HepG2 (cell line): ENCODE measurements around the gene MYOM1. TPM values are rescaled to one million over a fixed set of nuclear protein-coding genes. Genes with fewer than 3 reads are reported as not detected.

Experiments
- CCDC6 ChIP-seq: sonication (generic); formaldehyde crosslinking; IDR thresholded peaks from 2 replicates; pipeline ENCODE4 v1.8.1; 2022; ENCODE audit warnings: mild to moderate bottlenecking, missing genetic modification reagents, moderate library complexity
- DPF2 ChIP-seq: sonication (generic); formaldehyde crosslinking; IDR thresholded peaks from 2 replicates; pipeline ENCODE4 v1.4.0; 2020; ENCODE audit warnings: mild to moderate bottlenecking, low read depth, missing genetic modification reagents, borderline replicate concordance
- FIP1L1 ChIP-seq: fragments of 200-400 bp; formaldehyde crosslinking; IDR thresholded peaks from 2 replicates; pipeline ENCODE4 v1.6.1; 2018; ENCODE audit warnings: low read depth, mild to moderate bottlenecking, low read length, moderate library complexity, borderline replicate concordance; ENCODE audit not compliant: insufficient read depth
- IKZF4 ChIP-seq: sonication (generic); formaldehyde crosslinking; IDR thresholded peaks from 2 replicates; pipeline ENCODE4 v1.5.1; 2020; ENCODE audit warnings: borderline replicate concordance, mild to moderate bottlenecking, low read depth, missing genetic modification reagents; ENCODE audit errors: not compliant biosample characterization
- IRF2 ChIP-seq: IDR thresholded peaks from 2 replicates; pipeline ENCODE4 v1.6.1; 2018; ENCODE audit warnings: missing genetic modification reagents, missing compliant biosample characterization
- MTA1 ChIP-seq: sonication (generic); formaldehyde crosslinking; IDR thresholded peaks from 2 replicates; pipeline ENCODE4 v1.4.0; 2020; ENCODE audit warnings: missing genetic modification reagents, mild to moderate bottlenecking, borderline replicate concordance
- POLR2AphosphoS2 ChIP-seq: IDR thresholded peaks from 2 replicates; pipeline ENCODE4 v1.6.1; 2011; ENCODE audit warnings: low read depth, low read length, improper control_type of control experiment
- RFXANK ChIP-seq: IDR thresholded peaks from 2 replicates; pipeline ENCODE4 v1.6.1; 2016
- TBX3 ChIP-seq: fragments of 450-650 bp; IDR thresholded peaks from 2 replicates; pipeline ENCODE4 v1.6.1; 2017; ENCODE audit warnings: antibody characterized with exemption, mild to moderate bottlenecking, inconsistent platforms, borderline replicate concordance
- TP53 ChIP-seq: sonication (generic); formaldehyde crosslinking; conservative IDR thresholded peaks from 2 replicates; pipeline ENCODE4 v1.4.0; 2020; ENCODE audit warnings: missing genetic modification reagents
- ZNF331 ChIP-seq: sonication (generic); formaldehyde crosslinking; IDR thresholded peaks from 2 replicates; pipeline ENCODE4 v1.4.0; 2020; ENCODE audit warnings: missing genetic modification reagents
- ZNF33A ChIP-seq: sonication (generic); formaldehyde crosslinking; IDR thresholded peaks from 2 replicates; pipeline ENCODE4 v1.5.1; 2020; ENCODE audit warnings: missing genetic modification reagents, mild to moderate bottlenecking, moderate library complexity, borderline replicate concordance
- ZNF431 ChIP-seq: sonication (generic); formaldehyde crosslinking; IDR thresholded peaks from 2 replicates; pipeline ENCODE4 v1.9.0; 2022; ENCODE audit warnings: missing genetic modification reagents, low read depth, mild to moderate bottlenecking, borderline replicate concordance
- ZNF446 ChIP-seq: sonication (generic); formaldehyde crosslinking; IDR thresholded peaks from 2 replicates; pipeline ENCODE4 v1.5.0; 2020; ENCODE audit warnings: mild to moderate bottlenecking, missing genetic modification reagents
- ZNF816 ChIP-seq: sonication (generic); formaldehyde crosslinking; IDR thresholded peaks from 2 replicates; pipeline ENCODE4 v1.8.0; 2022; ENCODE audit warnings: missing genetic modification reagents, mild to moderate bottlenecking, borderline replicate concordance
- ZSCAN21 ChIP-seq: sonication (generic); formaldehyde crosslinking; IDR thresholded peaks from 2 replicates; pipeline ENCODE4 v1.8.0; 2022; ENCODE audit warnings: mild to moderate bottlenecking, missing genetic modification reagents, moderate library complexity, borderline replicate concordance
- ZSCAN29 ChIP-seq: sonication (generic); formaldehyde crosslinking; conservative IDR thresholded peaks from 2 replicates; pipeline ENCODE4 v1.4.0; 2020; ENCODE audit warnings: mild to moderate bottlenecking, missing genetic modification reagents
- polyA plus RNA-seq, 8 experiments: library from polyadenylated mRNA; depleted of rRNA in 3 of 8; stranded (reverse) in 7 of 8; unstranded in 1 of 8; fragments of >200 nt; fragmentation: Illumina TruSeq in 4 of 8; extraction: Trizol in 4 of 8; gene quantifications; 2 replicates each; pipeline versions ENCODE4 v1.2.1 to v1.2.3, GENCODE V29; 2011 to 2016; ENCODE audit warnings: low read depth in 4 of 8, missing spikeins in 1 of 8, mixed read lengths in 1 of 8; ENCODE audit not compliant: insufficient read depth in 1 of 8
- total RNA-seq, 5 experiments: library from RNA; depleted of rRNA; stranded (reverse); fragments of >200 nt; fragmentation: Illumina TruSeq; extraction: Trizol; gene quantifications; 2 replicates each; pipeline ENCODE4 v1.2.3, GENCODE V29; 2016; ENCODE audit warnings: low read depth in 1 of 5
- TF ChIP-seq, protein P1 (sequence below): sonication (generic); formaldehyde crosslinking; IDR thresholded peaks from 2 replicates; pipeline ENCODE4 v1.9.0; 2021; ENCODE audit warnings: missing genetic modification reagents, borderline replicate concordance
- TF ChIP-seq, protein P2 (sequence below): IDR thresholded peaks from 2 replicates; pipeline ENCODE4 v1.6.1; 2012; ENCODE audit warnings: inconsistent platforms
- TF ChIP-seq, protein P3 (sequence below): sonication (generic); formaldehyde crosslinking; IDR thresholded peaks from 2 replicates; pipeline ENCODE4 v1.5.1; 2020; ENCODE audit warnings: mild to moderate bottlenecking, missing genetic modification reagents, moderate library complexity
- TF ChIP-seq, protein P4 (sequence below): IDR thresholded peaks from 2 replicates; pipeline ENCODE4 v1.6.1; 2016; ENCODE audit warnings: mild to moderate bottlenecking, missing biosample characterization, missing genetic modification reagents
- TF ChIP-seq, protein P5 (sequence below): sonication (generic); formaldehyde crosslinking; conservative IDR thresholded peaks from 2 replicates; pipeline ENCODE4 v1.4.0; 2020; ENCODE audit warnings: missing genetic modification reagents

MYOM1 gene
- total and polyA plus RNA-seq, 2 of the 13 experiments (the other 11 are each of a cell fraction or from before 2014, with no cell fraction given) = 0.46 to 0.98 TPM

DNA sequence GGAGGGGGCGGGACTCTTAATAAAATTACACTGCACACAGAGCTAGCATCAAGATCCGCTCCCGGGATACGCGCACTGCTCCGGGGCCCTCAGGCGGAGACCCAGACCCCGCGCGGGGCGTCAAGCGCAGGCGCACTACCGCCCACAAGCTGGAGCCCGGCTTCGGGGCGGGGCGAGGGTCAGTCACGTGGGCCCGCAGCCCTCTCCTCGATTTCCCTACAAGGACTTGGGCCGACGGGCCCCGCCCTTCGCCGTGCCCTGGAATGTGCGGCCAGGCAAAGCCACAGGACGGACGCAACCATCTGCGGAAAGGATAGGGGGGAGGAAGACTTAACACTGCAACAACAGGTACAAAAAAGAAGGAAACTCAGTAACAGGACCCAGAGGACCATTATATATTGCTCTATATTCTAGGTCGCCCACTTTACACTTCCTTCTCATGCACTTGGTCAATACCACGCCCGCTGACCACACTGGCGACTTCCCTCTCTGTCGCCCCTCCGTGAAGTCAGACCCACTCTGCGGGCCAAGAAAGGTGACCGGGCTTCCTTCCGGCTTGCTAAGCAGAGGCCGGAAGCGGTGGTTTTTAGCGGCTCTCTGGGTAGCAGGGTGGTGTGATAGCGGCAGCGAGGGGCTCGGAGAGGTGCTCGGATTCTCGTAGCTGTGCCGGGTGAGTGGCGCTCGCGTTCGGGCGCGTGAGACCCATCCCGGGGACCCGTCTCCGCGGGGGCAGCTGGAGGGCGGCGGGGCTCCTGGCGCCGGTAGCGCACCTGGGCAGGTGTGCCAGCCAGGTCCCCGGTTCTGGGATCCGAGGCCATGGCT is 27.7 kb upstream of the MYOM1 start, which contains the start of gene MYL12A (continued):
- TF ChIP-seq ZSCAN29 (no peak), POLR2AphosphoS2 (peak; percentile 86; the same call in 1 of the 2 replicates), FIP1L1 (no peak), TP53 (CRISPR knock-in tag) (no peak), TBX3 (peak; percentile 67; the same call in 1 of the 2 replicates), RFXANK (CRISPR knock-in tag) (no peak), ZNF446 (no peak), DPF2 (CRISPR knock-in tag) (no peak), ZNF816 (CRISPR knock-in tag) (no peak; the same call in 1 of the 2 replicates), IRF2 (CRISPR knock-in tag) (peak; percentile 50), MTA1 (CRISPR knock-in tag) (peak; percentile 79; the same call in 1 of the 2 replicates), IKZF4 (no peak), ZNF331 (CRISPR knock-in tag) (peak; percentile 72), ZNF33A (CRISPR knock-in tag) (peak; percentile 63; the same call in 1 of the 2 replicates), ZSCAN21 (CRISPR knock-in tag) (no peak; the same call in 1 of the 2 replicates), CCDC6 (peak; percentile 62; the same call in 1 of the 2 replicates), ZNF431 (CRISPR knock-in tag) (no peak; the same call in 1 of the 2 replicates)
- TF ChIP-seq, protein P1, sequence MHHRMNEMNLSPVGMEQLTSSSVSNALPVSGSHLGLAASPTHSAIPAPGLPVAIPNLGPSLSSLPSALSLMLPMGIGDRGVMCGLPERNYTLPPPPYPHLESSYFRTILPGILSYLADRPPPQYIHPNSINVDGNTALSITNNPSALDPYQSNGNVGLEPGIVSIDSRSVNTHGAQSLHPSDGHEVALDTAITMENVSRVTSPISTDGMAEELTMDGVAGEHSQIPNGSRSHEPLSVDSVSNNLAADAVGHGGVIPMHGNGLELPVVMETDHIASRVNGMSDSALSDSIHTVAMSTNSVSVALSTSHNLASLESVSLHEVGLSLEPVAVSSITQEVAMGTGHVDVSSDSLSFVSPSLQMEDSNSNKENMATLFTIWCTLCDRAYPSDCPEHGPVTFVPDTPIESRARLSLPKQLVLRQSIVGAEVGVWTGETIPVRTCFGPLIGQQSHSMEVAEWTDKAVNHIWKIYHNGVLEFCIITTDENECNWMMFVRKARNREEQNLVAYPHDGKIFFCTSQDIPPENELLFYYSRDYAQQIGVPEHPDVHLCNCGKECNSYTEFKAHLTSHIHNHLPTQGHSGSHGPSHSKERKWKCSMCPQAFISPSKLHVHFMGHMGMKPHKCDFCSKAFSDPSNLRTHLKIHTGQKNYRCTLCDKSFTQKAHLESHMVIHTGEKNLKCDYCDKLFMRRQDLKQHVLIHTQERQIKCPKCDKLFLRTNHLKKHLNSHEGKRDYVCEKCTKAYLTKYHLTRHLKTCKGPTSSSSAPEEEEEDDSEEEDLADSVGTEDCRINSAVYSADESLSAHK (CRISPR knock-in tag) = no peak
- TF ChIP-seq, protein P2, sequence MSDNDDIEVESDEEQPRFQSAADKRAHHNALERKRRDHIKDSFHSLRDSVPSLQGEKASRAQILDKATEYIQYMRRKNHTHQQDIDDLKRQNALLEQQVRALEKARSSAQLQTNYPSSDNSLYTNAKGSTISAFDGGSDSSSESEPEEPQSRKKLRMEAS = peak; percentile 80
- TF ChIP-seq, protein P3, sequence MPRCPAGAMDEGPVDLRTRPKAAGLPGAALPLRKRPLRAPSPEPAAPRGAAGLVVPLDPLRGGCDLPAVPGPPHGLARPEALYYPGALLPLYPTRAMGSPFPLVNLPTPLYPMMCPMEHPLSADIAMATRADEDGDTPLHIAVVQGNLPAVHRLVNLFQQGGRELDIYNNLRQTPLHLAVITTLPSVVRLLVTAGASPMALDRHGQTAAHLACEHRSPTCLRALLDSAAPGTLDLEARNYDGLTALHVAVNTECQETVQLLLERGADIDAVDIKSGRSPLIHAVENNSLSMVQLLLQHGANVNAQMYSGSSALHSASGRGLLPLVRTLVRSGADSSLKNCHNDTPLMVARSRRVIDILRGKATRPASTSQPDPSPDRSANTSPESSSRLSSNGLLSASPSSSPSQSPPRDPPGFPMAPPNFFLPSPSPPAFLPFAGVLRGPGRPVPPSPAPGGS (CRISPR knock-in tag) = no peak; the same call in 1 of the 2 replicates
- TF ChIP-seq, protein P4, sequence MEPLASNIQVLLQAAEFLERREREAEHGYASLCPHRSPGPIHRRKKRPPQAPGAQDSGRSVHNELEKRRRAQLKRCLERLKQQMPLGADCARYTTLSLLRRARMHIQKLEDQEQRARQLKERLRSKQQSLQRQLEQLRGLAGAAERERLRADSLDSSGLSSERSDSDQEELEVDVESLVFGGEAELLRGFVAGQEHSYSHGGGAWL (CRISPR knock-in tag) = no peak; the same call in none of the 2 replicates
- TF ChIP-seq, protein P5, sequence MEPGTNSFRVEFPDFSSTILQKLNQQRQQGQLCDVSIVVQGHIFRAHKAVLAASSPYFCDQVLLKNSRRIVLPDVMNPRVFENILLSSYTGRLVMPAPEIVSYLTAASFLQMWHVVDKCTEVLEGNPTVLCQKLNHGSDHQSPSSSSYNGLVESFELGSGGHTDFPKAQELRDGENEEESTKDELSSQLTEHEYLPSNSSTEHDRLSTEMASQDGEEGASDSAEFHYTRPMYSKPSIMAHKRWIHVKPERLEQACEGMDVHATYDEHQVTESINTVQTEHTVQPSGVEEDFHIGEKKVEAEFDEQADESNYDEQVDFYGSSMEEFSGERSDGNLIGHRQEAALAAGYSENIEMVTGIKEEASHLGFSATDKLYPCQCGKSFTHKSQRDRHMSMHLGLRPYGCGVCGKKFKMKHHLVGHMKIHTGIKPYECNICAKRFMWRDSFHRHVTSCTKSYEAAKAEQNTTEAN (CRISPR knock-in tag) = 0 out of 2 replicates have a peak, but pooled peaks have one; percentile 14
